OCI-LY1 (cell line): Measurements from ENCODE around the gene EPB41L1.

Experiments used
- EZH2 ChIP-seq: fragments of 200-600 bp; sonication (generic), shearing (Covaris generic); IDR thresholded peaks from 2 replicates; pipeline ENCODE4 v1.8.0; 2017; ENCODE audit warnings: borderline replicate concordance, mixed run types, mild to moderate bottlenecking, antibody characterized with exemption, low read length, moderate library complexity, mixed read lengths
- TF ChIP-seq, protein P1 (sequence below): fragments of 200-600 bp; sonication (generic), shearing (Covaris generic); IDR thresholded peaks from 2 replicates; pipeline ENCODE4 v1.5.1; 2017; ENCODE audit warnings: mild to moderate bottlenecking, antibody characterized with exemption, low read length, moderate library complexity, mixed read lengths

DNA sequence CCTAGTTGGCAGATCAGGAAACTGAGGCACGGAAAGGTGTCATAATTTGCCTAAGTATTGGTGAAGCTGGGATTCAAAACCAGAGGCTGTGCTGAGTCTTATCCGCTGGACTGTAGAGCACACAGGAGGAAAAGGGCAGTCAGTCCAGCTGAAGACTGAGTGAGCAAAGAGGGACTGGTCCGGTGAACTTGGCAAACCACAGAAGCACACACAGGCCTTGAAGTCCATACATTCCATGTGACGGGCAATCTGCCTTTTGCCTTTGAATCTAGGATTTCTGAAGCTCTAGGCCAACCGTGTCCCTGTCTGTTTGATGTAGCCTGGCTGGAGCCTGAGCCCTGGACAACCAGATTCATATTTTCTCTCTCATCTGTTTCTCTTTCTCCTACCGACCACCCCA, 34.3 kb upstream of the EPB41L1 start:
- TF ChIP-seq, protein P1, sequence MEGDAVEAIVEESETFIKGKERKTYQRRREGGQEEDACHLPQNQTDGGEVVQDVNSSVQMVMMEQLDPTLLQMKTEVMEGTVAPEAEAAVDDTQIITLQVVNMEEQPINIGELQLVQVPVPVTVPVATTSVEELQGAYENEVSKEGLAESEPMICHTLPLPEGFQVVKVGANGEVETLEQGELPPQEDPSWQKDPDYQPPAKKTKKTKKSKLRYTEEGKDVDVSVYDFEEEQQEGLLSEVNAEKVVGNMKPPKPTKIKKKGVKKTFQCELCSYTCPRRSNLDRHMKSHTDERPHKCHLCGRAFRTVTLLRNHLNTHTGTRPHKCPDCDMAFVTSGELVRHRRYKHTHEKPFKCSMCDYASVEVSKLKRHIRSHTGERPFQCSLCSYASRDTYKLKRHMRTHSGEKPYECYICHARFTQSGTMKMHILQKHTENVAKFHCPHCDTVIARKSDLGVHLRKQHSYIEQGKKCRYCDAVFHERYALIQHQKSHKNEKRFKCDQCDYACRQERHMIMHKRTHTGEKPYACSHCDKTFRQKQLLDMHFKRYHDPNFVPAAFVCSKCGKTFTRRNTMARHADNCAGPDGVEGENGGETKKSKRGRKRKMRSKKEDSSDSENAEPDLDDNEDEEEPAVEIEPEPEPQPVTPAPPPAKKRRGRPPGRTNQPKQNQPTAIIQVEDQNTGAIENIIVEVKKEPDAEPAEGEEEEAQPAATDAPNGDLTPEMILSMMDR = no peak
- TF ChIP-seq EZH2 = no peak
